Left forelimb (tissue), 1 donor: ENCODE results near the gene TMEM81.

Experiments used
- DNase-seq: peaks from one replicate; pipeline ENCODE4 v3.0.0-alpha.2; 2018; ENCODE audit warnings: low spot score

TMEM81 gene

DNA sequence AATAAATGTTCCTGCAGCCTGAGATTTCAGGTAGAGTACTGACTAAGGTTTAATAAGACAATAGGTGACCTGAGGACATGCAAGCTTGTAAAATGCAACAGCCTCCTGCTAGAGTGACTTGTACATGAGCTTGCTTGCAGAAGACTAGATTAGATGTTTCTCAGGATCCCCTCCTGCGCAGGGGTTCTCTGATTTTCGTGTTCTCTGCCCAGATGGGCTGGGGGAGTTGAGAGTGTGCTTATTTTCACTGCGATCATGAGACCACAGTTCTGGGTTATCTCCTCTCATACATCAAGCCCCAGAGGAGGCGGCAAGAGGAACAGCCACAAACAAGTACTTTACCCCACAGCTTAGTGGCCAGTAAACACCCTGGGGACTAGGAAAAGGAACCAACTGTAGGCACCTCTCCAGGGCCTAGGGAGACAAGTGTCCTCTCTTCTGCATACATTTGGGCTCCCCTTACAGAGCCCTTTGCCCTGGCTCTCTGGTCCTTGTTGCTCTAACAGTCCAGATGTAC is 8.0 kb downstream of the TMEM81 start:
- no peak for DNase-seq

DNA sequence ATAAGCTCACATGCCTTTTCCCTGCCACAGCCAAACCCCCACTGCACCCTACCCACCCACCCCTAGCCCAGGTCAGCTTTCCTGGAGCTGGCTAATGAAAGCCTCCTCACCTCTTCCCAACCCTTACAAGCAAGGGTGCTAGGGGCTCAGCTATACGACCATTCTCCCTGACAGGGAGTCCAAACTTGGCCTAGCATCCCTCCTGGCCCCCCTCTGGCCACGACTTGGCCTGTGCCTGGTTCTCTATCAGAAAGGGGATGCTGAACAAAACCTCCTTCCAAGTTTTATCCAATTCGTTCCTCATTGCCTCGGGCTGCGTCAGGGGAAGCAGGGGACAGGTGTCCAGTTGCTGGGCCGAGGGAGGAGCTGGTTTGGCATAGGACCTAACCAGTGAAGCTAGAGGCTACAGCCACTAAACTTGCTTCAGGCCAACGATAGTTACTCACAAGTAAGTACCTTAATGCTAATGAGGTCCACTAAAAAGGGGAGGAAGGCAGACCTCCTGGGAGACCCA is 8.6 kb downstream of the TMEM81 start:
- DNase-seq = no peak

DNA sequence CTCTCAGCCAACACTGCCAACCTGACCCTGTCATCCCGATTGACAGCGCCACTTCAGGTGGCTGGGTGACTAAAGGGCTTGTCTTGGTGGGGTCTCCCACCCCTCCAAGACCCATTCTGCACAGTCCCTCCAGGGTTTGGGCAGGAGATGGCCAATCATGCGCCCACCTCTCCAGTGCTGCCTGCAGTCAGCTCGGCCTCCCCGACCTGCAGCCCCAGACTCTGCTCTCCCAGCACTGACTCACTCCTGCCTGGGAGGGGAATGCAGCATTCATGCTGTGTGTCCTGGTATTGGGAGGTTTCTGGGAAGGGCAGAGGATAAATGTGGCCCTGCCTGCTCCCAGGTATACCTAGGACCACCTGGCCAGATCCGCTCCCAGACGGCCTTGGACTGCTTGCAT is 9.7 kb downstream of the TMEM81 start:
- DNase-seq = no peak

- no peak for DNase-seq
Measured at GRCh38 chr1:205074084-205074483, 10.2 kb downstream of the TMEM81 start.

DNA sequence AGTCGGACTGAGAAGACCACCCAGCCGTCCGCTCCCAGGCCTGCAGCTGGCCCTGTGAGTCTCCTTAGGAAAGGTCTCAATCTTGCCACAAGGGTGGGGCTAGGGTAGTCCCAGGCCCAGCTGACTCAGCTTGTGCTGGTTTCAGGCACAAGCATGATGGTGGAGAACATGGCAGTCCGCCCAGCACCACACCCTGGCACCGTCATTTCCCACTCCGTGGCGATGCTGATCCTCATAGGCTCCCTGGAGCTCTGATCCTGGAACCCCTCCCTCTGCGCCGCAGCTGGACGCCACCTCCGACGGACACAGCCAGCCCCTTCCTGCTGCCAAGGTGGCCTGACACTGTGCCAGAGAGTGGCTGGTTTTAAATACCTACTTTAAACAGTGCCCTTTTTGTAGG is 10.7 kb downstream of the TMEM81 start:
- no peak for DNase-seq

DNA sequence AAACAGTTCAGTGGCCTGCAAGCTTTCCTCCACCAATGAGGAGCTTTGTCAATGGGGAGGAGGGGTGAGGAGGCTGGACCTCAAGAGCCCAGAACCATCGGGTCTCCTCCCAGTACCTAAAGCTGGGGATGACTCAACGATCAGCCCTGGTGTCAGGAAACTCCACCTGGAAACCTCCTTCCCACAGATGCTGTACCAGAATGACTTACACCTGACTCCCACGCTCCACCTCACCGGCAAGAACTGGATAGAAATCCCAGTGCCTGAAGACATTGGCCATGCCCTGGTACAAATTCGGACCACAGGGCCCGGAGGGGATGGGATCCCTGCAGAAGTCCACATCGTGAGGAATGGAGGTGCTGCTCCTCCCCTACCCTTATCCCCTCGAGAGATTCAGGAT is 11.4 kb downstream of the TMEM81 start:
- DNase-seq = no peak

GRCh38 chr1:205072286-205072685 is 12.0 kb downstream of the TMEM81 start:
- no peak for DNase-seq

- peak; percentile 37 for DNase-seq
Measured at GRCh38 chr1:205071801-205072200, 12.5 kb downstream of the TMEM81 start.

- peak; percentile 31 for DNase-seq
Measured at GRCh38 chr1:205071028-205071409, 13.2 kb downstream of the TMEM81 start.

GRCh38 chr1:205069371-205070125 is 14.7 kb downstream of the TMEM81 start:
- DNase-seq = peak; percentile 59

DNA sequence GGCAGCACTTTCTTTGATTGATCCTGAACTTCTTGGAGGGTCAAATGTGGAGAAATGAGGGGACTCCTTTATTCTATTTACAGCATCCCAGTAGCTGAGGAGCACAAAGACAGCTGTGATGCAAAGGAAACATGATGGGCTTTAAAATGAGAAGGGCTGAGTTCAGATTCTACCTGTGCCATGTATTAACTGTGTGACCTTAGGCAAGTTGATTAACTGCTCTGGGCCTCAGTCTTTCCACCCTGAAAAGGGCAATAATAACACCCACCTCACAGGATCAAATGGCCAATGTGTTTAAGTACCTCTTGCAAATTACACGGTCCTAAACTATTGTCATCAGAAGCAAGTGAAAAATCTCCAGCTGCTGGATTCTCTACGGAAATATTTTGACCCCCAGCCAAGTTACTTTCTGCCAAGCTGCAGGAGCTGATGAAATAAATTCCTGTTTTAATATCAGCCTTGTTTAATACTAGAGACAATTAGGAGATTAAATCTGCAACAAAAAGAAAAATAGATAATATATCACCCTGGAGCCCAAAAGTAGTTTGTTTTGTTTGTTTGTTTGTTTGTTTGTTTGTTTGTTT is 15.7 kb downstream of the TMEM81 start:
- peak; percentile 20 for DNase-seq

GRCh38 chr1:205068001-205068400 is 16.3 kb downstream of the TMEM81 start:
- DNase-seq = peak; percentile 18

DNA sequence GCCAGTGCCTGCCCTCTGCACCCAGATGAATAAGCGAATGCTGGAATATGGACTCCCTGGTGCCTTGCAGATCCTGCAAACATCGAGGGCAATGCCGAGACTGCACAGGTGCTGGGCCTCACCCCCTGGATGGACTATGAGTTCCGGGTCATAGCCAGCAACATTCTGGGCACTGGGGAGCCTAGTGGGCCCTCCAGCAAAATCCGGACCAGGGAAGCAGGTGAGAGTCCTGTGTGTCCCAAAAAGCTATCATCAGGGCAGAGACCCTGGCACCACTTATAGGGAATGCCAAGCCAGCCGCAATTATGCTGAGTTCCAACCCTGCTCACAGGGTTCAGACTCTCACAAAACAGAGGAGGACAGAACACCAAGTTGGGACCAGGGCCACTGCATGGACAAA is 17.2 kb downstream of the TMEM81 start:
- DNase-seq = peak; percentile 53

GRCh38 chr1:205066141-205066818 is 18.0 kb downstream of the TMEM81 start:
- peak; percentile 48 for DNase-seq

- DNase-seq = peak; percentile 38
Measured at GRCh38 chr1:205065666-205066065, 18.6 kb downstream of the TMEM81 start.

DNA sequence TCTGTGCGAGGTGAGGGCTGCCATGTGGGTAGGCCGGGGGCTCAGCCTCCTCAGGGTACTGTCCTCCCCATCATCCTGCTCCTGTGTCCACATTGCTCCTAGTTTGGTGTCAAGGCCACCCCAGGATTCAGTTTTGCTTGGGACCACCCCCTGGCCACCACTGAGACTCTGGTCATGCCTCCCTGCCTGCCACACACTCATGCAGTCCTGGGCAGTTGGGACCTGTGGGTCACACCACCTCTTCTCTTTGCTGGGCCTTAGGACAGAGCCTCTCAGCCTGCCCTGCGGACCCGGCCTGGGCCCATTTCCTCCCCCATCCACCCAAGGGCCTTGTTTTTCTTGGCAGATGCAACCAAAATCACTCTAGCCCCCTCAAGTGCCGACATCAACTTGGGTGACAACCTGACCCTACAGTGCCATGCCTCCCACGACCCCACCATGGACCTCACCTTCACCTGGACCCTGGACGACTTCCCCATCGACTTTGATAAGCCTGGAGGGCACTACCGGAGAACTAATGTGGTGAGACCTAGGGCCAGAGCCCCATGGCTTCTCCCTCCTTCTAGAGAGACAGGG is 19.4 kb downstream of the TMEM81 start:
- DNase-seq = peak; percentile 45

DNA sequence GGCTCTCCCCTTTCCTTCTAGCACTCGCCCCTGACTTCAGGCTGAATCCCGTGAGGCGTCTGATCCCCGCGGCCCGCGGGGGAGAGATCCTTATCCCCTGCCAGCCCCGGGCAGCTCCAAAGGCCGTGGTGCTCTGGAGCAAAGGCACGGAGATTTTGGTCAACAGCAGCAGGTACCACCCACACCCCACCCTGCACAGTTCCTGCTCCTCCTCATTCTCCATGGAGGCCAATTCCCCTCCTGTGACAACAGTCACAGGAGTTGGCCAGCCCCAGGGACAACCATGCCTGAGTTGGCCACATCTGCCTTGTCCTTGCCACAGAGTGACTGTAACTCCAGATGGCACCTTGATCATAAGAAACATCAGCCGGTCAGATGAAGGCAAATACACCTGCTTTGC is 20.0 kb downstream of the TMEM81 start:
- DNase-seq = no peak

GRCh38 chr1:205062895-205063294 is 21.4 kb downstream of the TMEM81 start:
- DNase-seq = no peak

- no peak for DNase-seq
Measured at GRCh38 chr1:205062319-205062718, 21.9 kb downstream of the TMEM81 start.

DNA sequence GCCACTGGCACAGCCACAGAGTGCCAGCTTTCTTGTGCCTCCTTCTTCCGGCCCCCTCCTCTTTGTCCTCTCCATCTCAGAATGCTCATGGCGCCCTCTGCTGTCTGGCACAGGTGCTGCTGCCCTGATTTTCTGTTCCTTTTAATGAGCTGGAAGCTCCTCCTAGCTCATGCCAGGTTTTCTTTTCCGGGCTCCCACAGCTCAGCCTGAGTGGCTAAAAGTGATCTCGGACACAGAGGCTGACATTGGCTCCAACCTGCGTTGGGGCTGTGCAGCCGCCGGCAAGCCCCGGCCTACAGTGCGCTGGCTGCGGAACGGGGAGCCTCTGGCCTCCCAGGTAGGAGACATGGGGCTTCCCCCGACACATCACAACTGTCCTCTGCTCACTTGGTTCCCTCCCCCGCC is 22.6 kb downstream of the TMEM81 start:
- DNase-seq = peak; percentile 82

- DNase-seq = no peak
Measured at GRCh38 chr1:205061227-205061626, 23.0 kb downstream of the TMEM81 start.

GRCh38 chr1:205060746-205061145 is 23.5 kb downstream of the TMEM81 start:
- DNase-seq = no peak

GRCh38 chr1:205059660-205060059 is 24.6 kb downstream of the TMEM81 start:
- no peak for DNase-seq
